KMS-11 (cell line): Measurements from ENCODE around the gene ITGAD.
"Not testable (repeated sequence)": the region's sequence is repeated elsewhere in the genome, so short reads cannot be mapped to it uniquely, and the experiment has no call there.

Experiments
- H2AFZ ChIP-seq: fragments of 200-600 bp; sonication (generic); 2 replicates; pipeline ENCODE4 v1.6.1; 2016; ENCODE audit warnings: antibody characterized with exemption, mixed run types, low read depth
- H3K27ac ChIP-seq: fragments of 200-600 bp; sonication (generic); 2 replicates; pipeline ENCODE4 v1.6.1; 2016; ENCODE audit warnings: mild to moderate bottlenecking, mixed run types
- H3K27me3 ChIP-seq: fragments of 200-600 bp; sonication (generic); 2 replicates; pipeline ENCODE4 v1.6.1; 2017; ENCODE audit warnings: mild to moderate bottlenecking, low read depth, mixed run types, moderate library complexity; ENCODE audit not compliant: insufficient read depth
- H3K36me3 ChIP-seq: fragments of 200-600 bp; sonication (generic); 2 replicates; pipeline ENCODE4 v1.6.1; 2017; ENCODE audit warnings: mild to moderate bottlenecking, mixed run types; ENCODE audit not compliant: insufficient read depth
- H3K4me1 ChIP-seq: fragments of 200-600 bp; sonication (generic); 2 replicates; pipeline ENCODE4 v1.6.1; 2016; ENCODE audit warnings: mild to moderate bottlenecking, low read depth, mixed run types; ENCODE audit not compliant: poor library complexity, severe bottlenecking
- H3K4me2 ChIP-seq: fragments of 200-600 bp; sonication (generic); 2 replicates; pipeline ENCODE4 v1.7.0; 2016; ENCODE audit warnings: mild to moderate bottlenecking, mixed run types
- H3K4me3 ChIP-seq: fragments of 200-600 bp; sonication (generic); IDR thresholded peaks from 2 replicates; pipeline ENCODE4 v1.6.1; 2017; ENCODE audit warnings: low read depth, low read length, mixed read lengths; ENCODE audit not compliant: insufficient read depth
- H3K79me2 ChIP-seq: fragments of 200-600 bp; sonication (generic); 2 replicates; pipeline ENCODE4 v1.6.1; 2016; ENCODE audit warnings: low read depth, mixed run types; ENCODE audit not compliant: insufficient read depth
- H3K9ac ChIP-seq: fragments of 200-600 bp; sonication (generic); 2 replicates; pipeline ENCODE4 v1.6.1; 2016; ENCODE audit warnings: mild to moderate bottlenecking, mixed run types
- H4K20me1 ChIP-seq: fragments of 200-600 bp; sonication (generic); 2 replicates; pipeline ENCODE4 v1.6.1; 2016; ENCODE audit warnings: mild to moderate bottlenecking, mixed run types; ENCODE audit not compliant: insufficient read depth
- CTCF ChIP-seq: fragments of 200-600 bp; sonication (generic); conservative IDR thresholded peaks from 2 replicates; pipeline ENCODE4 v1.6.1; 2017; ENCODE audit warnings: low read depth, mild to moderate bottlenecking, antibody characterized with exemption, low read length, moderate library complexity, mixed read lengths

ITGAD gene

GRCh38 chr16:31436221-31437045, 43.3 kb downstream of the ITGAD start:
- Histone ChIP-seq H2AFZ (no peak overlapping the region), H3K27ac (no peak overlapping the region), H3K4me1 (peaks cover 6% of the 10 kb centered on the region), H3K9ac (no peak overlapping the region), H3K79me2 (no peaks in the 10 kb centered on the region), H3K27me3 (no peaks in the 10 kb centered on the region), H3K4me2 (no peak overlapping the region), H3K36me3 (no peaks in the 10 kb centered on the region), H4K20me1 (no peaks in the 10 kb centered on the region), H3K4me3 (no peak overlapping the region)
- no peak for TF ChIP-seq CTCF

GRCh38 chr16:31438414-31438813, 45.3 kb downstream of the ITGAD start:
- Histone ChIP-seq H2AFZ (no peak overlapping the region), H3K27ac (no peak overlapping the region), H3K79me2 (no peaks in the 10 kb centered on the region), H3K9ac (no peak overlapping the region), H3K4me1 (peaks cover 6% of the 10 kb centered on the region), H3K36me3 (no peaks in the 10 kb centered on the region), H3K4me2 (no peak overlapping the region), H3K4me3 (no peak overlapping the region), H3K27me3 (no peaks in the 10 kb centered on the region), H4K20me1 (no peaks in the 10 kb centered on the region)
- TF ChIP-seq CTCF, result no peak

GRCh38 chr16:31439023-31439422, 45.9 kb downstream of the ITGAD start:
- not testable (repeated sequence) for H3K4me1 ChIP-seq, H4K20me1 ChIP-seq, H3K9ac ChIP-seq, H3K27ac ChIP-seq, H3K79me2 ChIP-seq, H3K4me2 ChIP-seq, H2AFZ ChIP-seq, H3K27me3 ChIP-seq, H3K36me3 ChIP-seq, H3K4me3 ChIP-seq

GRCh38 chr16:31439519-31439918, 46.4 kb downstream of the ITGAD start:
- H3K4me3 ChIP-seq, result no peak overlapping the region
- no peak overlapping the region for H3K4me2 ChIP-seq

More at GRCh38 chr16:31439519-31439918, 46.4 kb downstream of the ITGAD start:
- no peak for TF ChIP-seq CTCF
- Histone ChIP-seq H3K27me3 (no peaks in the 10 kb centered on the region), H3K4me1 (peaks cover 6% of the 10 kb centered on the region), H2AFZ (no peak overlapping the region), H4K20me1 (no peaks in the 10 kb centered on the region), H3K36me3 (no peaks in the 10 kb centered on the region), H3K79me2 (no peaks in the 10 kb centered on the region), H3K27ac (no peak overlapping the region), H3K9ac (no peak overlapping the region)
